Activated CD8-positive, alpha-beta memory T cell treated with anti-CD3 and anti-CD28 coated beads, Interleukin-2, amount 50 U/mL, for 48 hours (primary cell): ENCODE data around the gene NID1.
"Not testable (repeated sequence)": the region's sequence is repeated elsewhere in the genome, so short reads cannot be mapped to it uniquely, and the experiment has no call there.

ENCODE experiments used
- DNase-seq: peaks from one replicate; pipeline ENCODE4 v3.0.0-alpha.2; 2020

Gene NID1

DNA sequence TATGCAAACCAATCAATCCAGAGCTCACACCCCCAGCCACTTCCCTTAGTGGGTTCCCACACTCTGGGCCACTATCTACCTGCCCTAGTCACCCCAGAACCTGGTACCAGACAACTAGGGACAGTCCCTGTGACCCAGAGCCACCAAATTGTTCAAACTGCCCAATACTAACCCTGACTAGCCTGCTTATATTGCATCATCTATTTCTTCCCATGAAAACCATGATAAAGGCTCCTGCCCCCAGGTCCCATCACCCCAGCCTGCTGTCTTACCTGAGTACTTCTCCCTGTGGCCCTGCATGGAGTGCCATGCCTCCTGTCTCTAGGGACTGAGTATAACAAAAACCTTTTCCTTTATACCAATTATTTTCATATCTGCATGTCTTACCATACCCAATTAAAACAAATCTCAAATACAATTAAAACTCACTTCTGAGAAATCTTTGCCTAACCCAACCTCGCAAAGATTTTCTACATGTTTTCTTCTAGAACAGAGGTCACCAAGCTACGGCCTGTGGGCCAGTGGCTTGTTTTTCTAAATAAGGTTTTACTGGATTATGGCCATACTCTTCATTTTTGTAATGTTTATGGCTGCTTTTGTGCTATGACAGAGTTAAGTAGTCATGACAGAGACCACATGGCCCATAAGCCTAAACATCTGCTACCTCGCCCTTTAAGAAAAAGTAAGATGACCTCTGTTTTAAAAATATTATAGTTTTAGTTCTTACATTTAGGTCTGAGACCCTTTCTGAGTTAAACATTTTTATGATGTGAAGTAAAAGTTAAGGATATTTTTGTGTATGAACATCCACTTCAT lies 31.0 kb upstream of the NID1 start:
- DNase-seq = no peak

DNA sequence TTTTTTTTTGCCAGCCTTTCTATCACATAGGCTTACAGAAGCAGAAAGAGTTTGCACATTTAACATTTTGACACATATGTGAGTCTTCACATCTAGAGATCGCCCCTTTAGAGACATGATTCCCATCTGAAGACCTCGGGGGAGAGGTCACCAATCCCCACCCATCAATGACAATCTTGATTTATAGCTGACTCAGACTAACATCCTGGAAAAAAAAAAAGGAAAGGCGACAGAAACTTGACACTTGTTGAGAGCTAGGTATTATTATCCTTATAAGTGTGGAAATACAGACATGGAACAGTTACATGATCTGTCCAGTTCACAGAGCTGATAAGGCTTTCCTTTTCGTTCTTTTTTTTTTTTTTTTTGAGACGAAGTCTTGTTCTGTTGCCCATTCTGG lies 28.0 kb upstream of the NID1 start:
- DNase-seq = no peak

DNA sequence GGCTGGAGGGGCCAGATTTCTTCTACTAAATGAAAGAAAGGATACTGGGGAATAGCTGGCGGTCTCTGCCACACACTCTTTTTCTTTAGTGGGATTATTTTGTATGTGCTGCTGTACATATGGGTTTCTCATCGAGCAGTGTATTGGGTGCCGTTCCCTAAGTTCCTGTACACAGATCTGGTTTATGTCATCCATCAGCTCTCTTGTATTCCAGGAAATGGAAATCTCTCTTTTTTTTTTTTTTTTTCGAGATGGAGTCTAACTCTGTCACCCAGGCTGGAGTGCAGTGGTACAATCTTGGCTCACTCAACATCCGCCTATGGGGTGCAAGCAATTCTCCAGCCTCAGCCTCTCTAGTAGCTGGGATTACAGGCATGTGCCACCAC lies 27.0 kb upstream of the NID1 start:
- DNase-seq = no peak

DNA sequence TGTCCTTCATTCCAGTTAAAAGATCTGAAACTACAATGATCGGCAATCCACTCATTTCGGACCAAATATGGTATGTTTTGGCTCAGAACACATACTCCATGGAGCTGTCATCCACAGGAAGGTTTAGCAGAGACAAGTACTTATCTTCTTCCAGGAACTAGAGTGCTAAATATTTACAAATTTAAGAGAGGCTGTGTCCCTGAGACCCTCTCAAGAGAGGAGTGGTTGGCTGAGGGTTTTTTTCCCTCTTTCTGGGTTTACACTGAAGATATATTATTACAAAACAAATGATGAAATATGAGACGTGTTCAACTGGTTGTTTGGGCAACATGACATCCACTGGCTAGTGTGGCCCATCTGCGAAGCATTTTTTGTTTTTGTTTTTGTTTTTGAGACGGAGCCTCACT lies 25.9 kb upstream of the NID1 start:
- no peak for DNase-seq

DNA sequence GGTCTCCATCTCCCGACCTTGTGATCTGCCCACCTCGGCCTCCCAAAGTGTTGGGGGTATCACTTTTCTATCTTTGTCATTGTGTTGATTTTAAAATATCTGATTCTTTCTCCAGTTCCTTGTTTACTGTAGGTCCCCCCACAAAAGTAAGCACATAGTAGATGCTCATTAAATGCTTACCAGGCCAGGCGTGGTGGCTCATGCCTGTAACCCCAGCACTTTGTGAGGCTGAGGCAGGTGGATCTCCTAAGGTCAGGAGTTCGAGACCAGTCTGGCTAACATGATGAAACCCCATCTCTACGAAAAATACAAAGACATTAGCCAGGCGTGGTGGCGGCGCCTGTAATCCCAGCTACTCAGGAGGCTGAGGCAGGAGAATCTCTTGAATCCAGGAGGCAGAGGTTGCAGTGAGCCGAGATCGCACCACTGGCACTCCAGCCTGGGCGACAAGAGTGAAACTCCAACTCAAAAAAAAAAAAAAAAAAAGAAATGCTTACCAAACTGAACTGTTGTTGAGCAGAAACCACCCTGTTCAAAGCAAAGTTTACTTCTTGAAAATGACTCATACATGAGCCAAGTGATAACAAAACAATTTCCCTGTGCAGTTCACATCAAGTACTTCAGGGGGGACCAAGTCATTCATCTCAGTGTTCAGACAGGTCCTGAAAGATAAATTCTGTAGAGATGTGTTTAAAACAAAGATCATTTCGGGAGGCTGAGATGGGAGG lies 24.3 kb upstream of the NID1 start:
- DNase-seq = no peak

DNA sequence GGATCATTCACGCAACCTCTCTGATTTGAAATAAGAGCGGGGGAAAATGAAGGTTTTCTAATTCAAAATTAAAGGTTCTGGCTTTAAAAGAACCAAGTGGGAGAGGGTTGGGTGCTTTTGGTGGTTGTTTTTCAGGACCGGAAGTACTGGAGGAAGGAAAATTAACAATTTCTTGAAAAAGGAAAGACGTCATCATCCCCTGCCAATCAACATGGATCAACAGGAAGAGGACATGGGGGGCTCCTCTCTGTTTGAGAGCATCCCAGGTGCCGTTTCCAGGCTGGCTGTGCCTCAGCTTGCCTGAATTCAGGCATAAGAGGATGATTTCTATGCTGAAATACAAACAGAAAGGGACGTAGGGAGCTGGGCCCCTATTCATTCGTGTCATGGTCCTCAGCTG lies 21.6 kb upstream of the NID1 start:
- DNase-seq = no peak

DNA sequence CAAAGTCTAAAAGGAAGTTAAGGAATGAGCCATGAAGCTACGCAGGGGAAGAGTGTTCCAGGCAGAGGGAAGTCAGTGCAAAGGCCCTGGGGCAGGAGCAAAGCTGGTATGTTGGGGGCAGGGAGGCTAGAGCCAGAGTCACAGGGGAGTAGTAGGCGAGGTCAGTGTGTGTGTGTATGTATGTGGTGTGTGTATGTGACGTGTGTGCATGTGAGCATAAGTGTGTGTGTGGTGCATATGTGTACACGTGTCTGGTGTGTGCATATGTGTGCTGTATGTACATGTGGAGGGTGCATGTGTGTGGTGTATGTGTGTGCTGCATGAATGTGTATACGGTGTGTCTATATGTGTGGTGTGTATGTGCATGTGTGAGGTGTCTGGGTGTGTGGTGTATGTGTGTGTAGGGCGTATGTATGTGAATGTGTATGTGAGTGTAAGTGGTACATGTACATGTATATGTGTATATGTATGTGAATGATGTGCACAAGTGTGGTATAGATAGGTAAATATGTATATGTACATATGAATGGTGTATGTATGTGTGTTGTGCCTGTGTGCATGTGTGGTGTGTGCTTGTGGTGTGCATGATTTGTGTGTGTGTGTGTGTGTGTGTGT lies 20.8 kb upstream of the NID1 start:
- no peak for DNase-seq

DNA sequence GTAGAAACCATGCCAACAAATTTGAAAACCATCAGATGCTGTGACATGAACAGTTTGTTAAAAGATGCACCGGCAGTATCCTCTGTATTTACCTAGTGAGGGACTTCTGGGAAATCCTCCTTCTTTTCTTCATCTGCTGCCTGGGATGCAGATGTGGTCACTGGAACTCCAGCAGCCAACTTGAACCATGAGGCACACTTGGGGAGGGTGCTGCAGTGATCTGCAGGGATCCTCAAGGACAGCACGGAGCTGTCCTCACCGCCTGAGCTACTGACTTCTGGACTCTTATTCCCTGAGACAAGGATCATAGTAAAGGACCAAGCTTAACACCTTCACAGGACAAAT lies 19.5 kb upstream of the NID1 start:
- no peak for DNase-seq

DNA sequence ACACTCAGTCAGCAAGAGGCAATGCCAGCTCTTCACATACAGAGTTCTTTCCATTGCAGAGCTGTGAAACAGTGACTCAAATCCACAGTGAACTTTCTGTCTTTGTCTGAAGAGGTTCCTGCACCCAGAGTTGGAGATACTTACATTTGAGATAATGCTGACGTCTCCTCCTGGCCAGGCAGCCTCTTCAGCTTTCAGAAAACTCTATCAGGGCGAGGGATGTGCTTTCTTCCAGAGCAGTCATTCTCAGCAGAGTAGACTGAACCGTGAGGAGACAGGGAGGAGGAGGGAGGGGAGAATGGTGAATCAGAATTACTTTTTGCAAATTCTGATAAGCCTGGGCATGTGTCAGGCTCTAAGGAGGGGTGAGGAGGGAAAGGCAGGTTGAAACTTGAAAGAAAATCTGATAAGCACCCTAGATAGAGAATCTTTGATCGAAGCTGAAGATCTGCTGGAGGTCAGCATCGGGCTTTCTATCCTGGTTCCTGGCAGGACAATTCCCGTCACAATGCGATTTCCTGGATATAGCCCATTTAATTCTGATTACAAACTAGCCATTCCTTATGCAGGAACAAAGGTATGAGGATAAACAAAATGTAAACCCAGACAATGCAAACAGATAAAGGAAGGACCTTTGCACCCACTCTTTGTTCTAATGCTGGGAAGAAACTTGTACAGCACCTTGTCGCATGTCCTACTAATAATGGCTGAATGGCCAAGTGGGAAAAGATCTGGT lies 18.9 kb upstream of the NID1 start:
- DNase-seq = no peak

DNA sequence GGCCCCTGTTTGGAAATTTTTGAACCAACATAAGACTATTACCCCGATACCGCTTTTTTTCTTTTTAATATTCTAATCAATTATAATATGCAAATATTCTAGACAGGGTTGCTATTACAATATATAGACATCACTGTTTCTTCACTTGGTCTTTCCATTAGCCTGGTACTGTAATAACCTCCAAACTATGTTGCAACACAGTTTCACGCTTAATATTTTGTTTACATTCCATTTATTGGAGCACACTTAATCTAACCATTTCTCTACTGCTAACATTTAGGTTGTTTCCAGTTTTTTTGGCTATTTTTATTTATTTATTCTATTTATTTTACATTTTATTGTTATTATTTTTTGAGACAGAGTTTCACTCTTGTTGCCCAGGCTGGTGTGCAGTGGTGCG lies 17.6 kb upstream of the NID1 start:
- DNase-seq = no peak

DNA sequence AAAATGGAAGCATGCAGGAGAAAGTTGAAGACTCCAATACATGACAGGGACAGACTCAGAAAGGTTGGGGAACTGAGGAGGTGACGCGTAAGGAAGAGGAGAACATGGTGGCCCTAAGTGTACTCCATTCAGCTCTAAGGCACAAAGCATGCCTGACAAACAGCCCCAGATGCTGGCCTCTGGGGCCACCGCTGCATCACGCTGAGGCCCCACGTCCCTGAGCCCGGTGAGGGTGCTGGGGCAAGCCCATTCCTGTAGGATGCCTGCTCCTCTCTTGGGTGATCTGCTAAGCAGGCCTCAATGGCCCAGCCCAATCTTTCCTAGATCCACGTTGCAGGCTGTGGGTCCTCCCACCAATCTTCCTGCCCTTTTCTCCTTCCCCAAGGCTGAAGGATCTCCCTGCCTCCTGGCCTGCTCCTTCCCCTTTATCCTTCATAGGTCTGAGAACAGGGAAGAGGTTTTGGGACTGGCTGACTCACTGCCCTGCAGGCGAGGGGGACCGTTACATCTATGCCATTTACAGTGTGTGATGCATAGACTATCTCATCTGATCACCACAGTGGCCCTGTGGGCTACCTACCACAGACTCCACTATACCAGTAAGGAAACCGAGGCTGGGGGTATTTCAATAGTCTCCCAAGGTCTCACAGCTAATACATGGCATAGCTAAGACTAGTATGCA lies 16.8 kb upstream of the NID1 start:
- no peak for DNase-seq

DNA sequence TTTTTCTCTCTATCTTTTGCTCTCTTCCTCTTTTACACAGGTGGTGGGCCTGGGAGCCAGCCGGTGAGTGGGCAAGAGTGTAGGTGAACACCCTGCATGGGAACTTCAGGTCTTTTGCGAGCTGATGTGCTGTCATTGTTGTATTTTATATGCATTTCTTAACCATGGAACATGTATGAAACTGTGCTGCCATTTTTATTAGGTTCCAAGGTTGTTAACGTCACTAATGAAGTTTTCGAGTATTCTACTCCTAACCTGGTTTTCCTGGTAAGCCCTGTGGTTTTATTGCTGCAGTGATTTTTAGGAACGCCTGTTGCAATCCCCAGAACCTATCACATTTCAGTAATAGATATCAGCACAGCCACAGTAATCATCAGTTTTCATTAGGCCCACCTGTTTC lies 14.8 kb upstream of the NID1 start:
- DNase-seq = no peak

DNA sequence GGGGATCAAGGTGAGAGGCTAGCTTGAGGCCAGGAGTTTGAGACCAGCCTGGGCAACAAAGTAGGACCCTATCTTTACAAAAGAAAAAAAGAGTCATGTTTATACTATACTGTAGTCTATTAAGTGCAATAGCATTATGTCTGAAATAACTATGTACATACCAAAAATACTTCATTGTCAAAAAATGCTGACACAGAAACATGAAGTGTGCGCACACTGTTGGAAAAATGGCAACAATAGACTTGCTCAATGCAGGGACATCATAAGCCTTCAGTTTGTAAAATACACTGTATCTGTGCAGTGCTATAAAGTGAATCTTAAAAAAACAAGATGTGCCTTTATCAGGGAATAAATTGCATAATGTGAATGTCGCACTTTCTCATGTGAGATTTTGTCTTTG lies 14.1 kb upstream of the NID1 start:
- no peak for DNase-seq

DNA sequence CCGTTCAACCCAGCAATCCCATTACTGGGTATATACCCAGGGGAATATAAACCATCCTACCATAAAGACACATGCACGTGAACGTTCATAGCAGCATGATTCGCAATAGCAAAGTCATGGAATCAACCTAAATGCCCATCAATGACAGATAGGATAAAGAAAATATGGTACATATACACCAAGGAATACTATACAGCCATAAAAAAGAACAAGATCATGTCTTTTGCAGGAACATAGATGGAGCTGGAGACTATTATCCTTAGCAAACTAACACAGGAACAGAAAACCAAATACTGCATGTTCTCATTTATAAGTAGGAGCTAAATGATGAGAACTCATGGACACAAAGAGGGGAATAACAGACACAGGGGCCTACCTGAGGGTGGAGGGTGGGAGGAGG lies 13.2 kb upstream of the NID1 start:
- DNase-seq = not testable (repeated sequence)

DNA sequence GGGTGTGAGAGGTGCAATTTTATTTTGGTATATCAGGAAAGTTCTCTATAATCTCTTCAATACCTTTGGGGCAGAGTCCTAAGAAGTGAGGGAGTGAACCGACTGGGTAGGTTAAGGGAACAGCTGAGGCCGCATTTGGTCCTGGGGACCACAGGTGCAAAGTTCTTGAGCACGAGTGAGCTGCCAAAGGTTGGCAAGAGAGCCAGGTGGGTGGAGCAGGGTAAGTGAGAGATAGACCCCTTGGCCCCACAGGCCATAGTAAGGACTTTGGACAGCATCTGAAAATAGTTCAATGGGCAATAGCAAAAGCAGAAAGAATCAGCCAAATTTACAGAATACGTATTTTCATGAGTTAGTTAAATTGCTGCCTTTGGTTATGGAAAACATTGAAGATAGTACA lies 11.0 kb upstream of the NID1 start:
- DNase-seq = no peak

DNA sequence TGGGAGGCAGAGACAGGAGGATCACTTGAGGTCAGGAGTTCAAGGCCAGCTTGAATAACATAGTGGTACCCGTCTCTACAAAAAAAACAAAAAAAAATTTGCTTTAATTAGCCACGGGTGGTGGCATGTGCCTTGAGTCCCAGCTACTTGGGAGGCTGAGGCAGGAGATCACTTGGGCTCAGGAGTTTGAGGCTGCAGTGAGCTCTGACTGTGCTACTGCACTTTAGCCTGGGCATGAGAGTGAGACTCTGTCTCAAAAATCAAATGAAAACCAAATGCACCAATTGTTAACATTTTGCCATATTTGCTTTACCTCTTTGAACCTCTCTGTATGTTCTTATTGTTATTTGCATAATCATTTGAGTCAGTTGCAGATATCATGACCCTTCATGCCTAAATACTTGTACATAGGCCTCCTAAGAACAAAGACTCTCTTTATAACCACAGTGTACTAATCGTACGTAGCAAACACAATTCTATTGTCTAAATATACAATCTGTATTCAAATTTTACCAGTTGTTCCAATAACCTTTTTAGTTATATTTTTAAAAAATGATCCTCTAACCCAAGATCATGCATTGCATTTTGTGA lies 8.5 kb upstream of the NID1 start:
- DNase-seq = no peak

DNA sequence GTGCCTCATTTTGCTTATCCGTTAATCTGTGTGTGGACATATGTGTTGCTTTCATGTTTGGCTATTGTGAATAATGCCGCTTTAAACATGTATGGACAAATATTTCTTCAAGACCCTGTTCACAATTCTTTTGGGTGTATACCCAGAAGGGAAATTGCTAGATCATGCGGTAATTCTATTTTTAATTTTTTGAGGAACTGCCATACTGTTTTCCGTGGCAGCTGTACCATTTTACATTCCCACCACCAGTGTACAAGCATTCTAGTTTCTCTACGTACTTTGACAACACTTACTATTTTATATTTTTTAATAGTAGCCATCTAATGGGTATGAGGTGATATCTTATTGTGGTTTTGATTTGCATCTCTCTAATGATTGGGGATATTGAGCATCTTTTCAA lies 7.1 kb upstream of the NID1 start:
- no peak for DNase-seq

DNA sequence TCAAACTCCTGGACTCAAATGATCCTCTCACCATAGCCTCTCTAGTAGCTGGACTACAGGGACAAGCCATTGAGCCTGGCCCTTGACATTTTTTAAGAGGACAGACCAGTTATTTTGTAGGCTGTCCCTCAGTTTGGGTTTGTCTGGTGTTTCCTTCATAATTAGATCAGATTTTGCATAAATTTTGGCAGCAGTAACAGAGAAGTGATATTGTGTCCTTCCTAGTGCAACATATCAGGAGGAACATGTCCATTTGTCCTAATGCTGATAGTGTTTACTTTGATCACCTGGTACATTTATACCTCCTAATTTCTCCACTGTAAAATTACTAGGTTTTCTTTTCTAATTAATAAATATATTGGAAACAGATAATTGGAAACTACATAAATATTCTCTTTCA lies 5.9 kb upstream of the NID1 start:
- no peak for DNase-seq

DNA sequence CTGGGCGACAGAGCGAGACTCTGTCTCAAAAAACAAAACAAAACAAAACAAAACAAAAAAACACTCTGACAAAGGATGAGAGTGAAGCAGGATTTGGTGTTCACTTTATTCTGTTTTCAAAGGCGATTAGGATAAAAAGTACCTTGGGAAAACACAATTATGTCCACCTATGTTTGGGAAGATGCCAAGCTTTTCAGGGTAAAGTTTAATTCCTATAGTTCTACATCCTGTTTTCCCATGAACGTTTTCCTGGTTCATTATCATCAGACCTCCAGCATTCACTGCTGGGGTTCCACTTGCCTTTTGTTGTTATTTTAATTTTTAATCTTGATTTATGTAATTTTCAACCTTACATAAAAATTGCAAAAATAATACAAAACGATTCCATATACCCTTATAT lies 4.9 kb upstream of the NID1 start:
- no peak for DNase-seq

DNA sequence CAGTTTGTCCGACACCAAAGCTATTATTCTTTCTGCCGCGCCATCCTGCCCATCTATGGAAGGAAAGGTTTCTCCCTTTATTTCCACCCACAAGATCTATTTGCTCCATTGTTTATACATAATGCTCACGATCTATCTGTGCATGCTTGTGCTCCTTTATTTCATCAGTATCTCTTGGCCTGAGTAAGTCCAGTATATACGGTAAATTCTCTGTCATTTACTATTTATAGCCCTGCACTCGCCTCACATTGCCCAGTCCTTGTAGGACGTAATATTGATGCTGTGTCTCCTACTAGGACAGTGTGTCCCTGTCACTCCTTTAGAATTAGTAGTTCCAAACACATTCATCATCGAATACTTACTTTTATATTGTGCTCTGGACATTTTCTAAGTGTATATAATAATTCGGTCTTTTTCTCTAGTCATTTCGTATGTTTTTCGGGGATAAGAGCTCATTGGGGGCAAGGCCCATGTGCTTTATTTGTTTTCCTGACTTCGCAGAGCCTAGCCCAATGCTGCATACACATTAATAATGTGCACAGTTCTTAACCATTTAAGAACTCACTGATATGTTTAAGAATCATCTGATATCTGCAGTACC lies 3.1 kb upstream of the NID1 start:
- DNase-seq = no peak

DNA sequence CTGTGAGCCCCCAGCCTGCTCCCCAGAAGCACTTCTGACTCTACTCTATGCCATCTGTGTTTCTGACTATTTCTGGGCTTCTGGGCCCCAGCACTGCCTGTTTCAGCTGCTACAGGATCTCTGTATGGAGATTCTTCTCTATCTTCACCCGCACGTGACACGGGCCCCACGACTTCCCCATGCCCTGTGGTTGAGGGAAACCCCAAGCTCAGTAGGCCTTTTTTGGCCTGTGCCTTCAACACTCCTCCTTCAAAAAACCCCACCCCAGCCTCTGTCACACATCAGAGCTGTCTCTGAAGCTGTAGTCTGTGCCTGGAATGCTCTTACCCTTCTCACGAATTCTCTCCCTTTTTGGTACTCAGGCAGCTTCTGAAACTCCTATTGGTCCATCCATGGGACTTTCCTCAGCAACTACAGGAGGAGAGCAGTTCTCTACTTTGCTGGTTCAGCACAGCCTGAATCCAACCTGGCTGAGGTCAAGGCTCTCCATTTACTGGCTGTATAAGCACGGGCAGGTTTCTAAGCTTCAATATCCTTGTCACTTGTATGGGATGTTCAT lies 2.0 kb upstream of the NID1 start:
- peak; percentile 70 for DNase-seq

DNA sequence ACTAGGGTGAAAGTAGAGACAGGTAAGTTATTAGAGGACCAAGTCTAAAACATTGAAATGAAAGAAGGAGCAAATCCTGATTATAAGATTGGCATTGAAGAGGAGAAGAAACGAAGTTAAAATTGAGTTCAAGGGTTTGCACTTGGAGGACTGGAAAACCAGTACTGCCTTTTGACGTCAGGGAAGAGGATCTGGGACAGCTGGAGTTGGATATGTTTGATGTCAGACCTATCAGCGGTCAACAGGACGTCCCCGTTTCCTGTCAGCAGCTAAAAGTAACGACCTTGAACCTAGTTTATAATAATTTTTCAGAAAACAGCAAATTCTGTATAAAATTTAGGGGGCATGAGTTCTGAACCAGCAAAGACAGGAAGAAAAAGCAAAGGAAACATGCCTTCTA lies 1.2 kb upstream of the NID1 start:
- DNase-seq = no peak
